Uterus (tissue), 4 donors: ENCODE measurements around the gene CNTFR. TPM values are rescaled to one million over a fixed set of nuclear protein-coding genes. Genes with fewer than 3 reads are reported as not detected.

Source experiments
- DNase-seq, 2 donors: peaks; one replicate each; pipeline ENCODE4 v3.0.0-alpha.2; 2019 to 2020
- H3K27ac ChIP-seq, 2 donors: fragments of 200-600 bp; sonication (generic); 1 replicate in 1 of 2; 2 replicates in 1 of 2; pipeline ENCODE4 v1.5.1; 2016 to 2018
- H3K27me3 ChIP-seq, 2 donors: fragments of 200-600 bp; sonication (generic); one replicate each; pipeline ENCODE4 v1.5.1; 2018 to 2019; ENCODE audit warnings: control low read depth in 1 of 2
- H3K36me3 ChIP-seq, 2 donors: fragments of 200-600 bp; sonication (generic); one replicate each; pipeline ENCODE4 v1.5.1; 2019; ENCODE audit warnings: control low read depth in 1 of 2
- H3K4me1 ChIP-seq, 2 donors: fragments of 200-600 bp; sonication (generic); one replicate each; pipeline ENCODE4 v1.5.1; 2018 to 2019; ENCODE audit warnings: control low read depth in 1 of 2
- H3K4me3 ChIP-seq, 2 donors: fragments of 200-600 bp; sonication (generic); 1 replicate in 1 of 2; 2 replicates in 1 of 2; pipeline ENCODE4 v1.5.1; 2018 to 2019; ENCODE audit warnings: mild to moderate bottlenecking in 1 of 2
- H3K9me3 ChIP-seq, 2 donors: fragments of 200-600 bp; sonication (generic); one replicate each; pipeline ENCODE4 v1.5.1; 2019; ENCODE audit warnings: control low read depth in 1 of 2
- CTCF ChIP-seq, 4 experiments: fragments of 200-600 bp in 2 of 4; fragments of 450-650 bp in 2 of 4; sonication (generic) in 2 of 4; IDR thresholded peaks; one replicate each; pipeline ENCODE4 v1.5.1; 2016 to 2019; ENCODE audit warnings: antibody characterized with exemption in 4 of 4, mild to moderate bottlenecking in 2 of 4, moderate library complexity in 1 of 4
- POLR2A ChIP-seq, 2 donors: fragments of 450-650 bp; IDR thresholded peaks; one replicate each; pipeline ENCODE4 v1.6.1; 2016; ENCODE audit warnings: antibody characterized with exemption in 2 of 2, mild to moderate bottlenecking in 1 of 2, moderate library complexity in 1 of 2
- intact Hi-C: fragments of 100-400 bp; cut with DNase I; formaldehyde crosslinking; loops from one replicate; pipeline ENCODE4 v1.15.1; 2023; ENCODE audit warnings: low total_unique reads
- total RNA-seq, 4 donors: library from RNA; depleted of rRNA in 3 of 4; stranded (reverse); fragments of >200 nt in 3 of 4; gene quantifications; one replicate each; pipeline versions ENCODE4 v1.1.0 to v1.2.4, GENCODE V29; 2014 to 2023
- donor health status: DM: yes; HTN: yes; CAD: no.

Gene CNTFR
- total RNA-seq, 4 donors from 2014 or later: 0.59 to 14.7 (median 6.6) TPM; not detected in 1

DNA sequence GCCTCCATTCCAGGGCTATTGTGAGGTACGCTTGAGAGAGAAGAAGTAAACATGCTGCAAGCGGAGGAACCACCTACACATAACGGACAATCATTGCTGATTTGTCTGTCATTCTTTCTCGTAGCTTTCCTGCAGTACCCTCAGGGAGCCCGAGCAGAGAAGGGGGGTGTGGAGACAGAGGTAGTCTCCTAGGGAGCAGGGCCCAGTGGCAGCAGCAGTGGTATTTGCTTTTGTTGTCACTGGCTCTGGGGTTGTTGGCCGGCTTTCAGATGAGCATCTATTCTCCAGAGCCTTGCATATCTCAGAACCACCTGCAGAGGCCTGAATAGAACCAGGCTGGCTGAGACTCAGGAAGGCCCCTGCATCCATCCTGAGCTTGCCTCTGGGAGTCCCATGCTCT is 86.6 kb downstream of the CNTFR start:
- Histone ChIP-seq H3K27me3 (no peaks in the 10 kb centered on the region), H3K4me1 (no peaks in the 10 kb centered on the region), H3K36me3 (no peaks in the 10 kb centered on the region), H3K9me3 (no peaks in the 10 kb centered on the region), H3K4me3 (no peak overlapping the region), H3K27ac (no peak overlapping the region)
- TF ChIP-seq CTCF (IDR thresholded peaks at IDR 0.05): no peak
- intact Hi-C loops: loop anchor here (5.0 kb wide), 1 partner anchor 101 kb away; no protein-coding TSS in a partner anchor
- DNase-seq: no peak

- Histone ChIP-seq H3K4me3 (no peak overlapping the region), H3K9me3 (no peaks in the 10 kb centered on the region), H3K36me3 (no peaks in the 10 kb centered on the region), H3K27me3 (no peaks in the 10 kb centered on the region), H3K27ac (no peak overlapping the region), H3K4me1 (no peaks in the 10 kb centered on the region)
- DNase-seq: no peak
- intact Hi-C loops: loop anchor here (5.0 kb wide), 1 partner anchor 100 kb away; no protein-coding TSS in a partner anchor
- TF ChIP-seq POLR2A (IDR thresholded peaks at IDR 0.05) (no peak), CTCF (IDR thresholded peaks at IDR 0.05) (no peak)
Observed at GRCh38 chr9:34502471-34502870, 87.1 kb downstream of the CNTFR start.

- H3K9me3 ChIP-seq: no peaks in the 10 kb centered on the region
- no peak overlapping the region for H3K4me3 ChIP-seq
- no peak for TF ChIP-seq POLR2A (IDR thresholded peaks at IDR 0.05)
- no peak for TF ChIP-seq CTCF (IDR thresholded peaks at IDR 0.05)
- H3K36me3 ChIP-seq: no peaks in the 10 kb centered on the region
- H3K27ac ChIP-seq: no peak overlapping the region
- H3K27me3 ChIP-seq: no peaks in the 10 kb centered on the region
- no peaks in the 10 kb centered on the region for H3K4me1 ChIP-seq
- peak; percentile 32 to 45 for DNase-seq
- intact Hi-C loops: loop anchor here (5.0 kb wide), 1 partner anchor 100 kb away; no protein-coding TSS in a partner anchor
Observed at GRCh38 chr9:34501889-34502425, 87.6 kb downstream of the CNTFR start.

Other genes starting within 250 kb of the CNTFR start
- gene MYORG, start 212.8 kb downstream of the CNTFR start, total RNA-seq: 1 to 10 TPM in 3 of 4 donors, under 1 TPM in 1; under 0.01 to 6.6 (median 2.3) TPM
- gene FAM219A, start 131.2 kb downstream of the CNTFR start, total RNA-seq: 10 to 100 TPM in 2 of 4 donors, 1 to 10 TPM in 2; 2.3 to 33.0 (median 14.9) TPM
- gene DNAI1, start 130.9 kb downstream of the CNTFR start, total RNA-seq: 1 to 10 TPM in 1 of 4 donors, under 1 TPM in 1, not detected in 2; 0.95 to 3.8 TPM
- 1 to 10 TPM in 1 of 4 donors, not detected in 3; 2.2 TPM for gene ENHO, start 66.7 kb downstream of the CNTFR start, total RNA-seq
- gene RPP25L, start 22.4 kb upstream of the CNTFR start, total RNA-seq: 10 to 100 TPM; 18.1 to 39.1 (median 26.9) TPM
- gene DCTN3, start 30.8 kb upstream of the CNTFR start, total RNA-seq: 10 to 100 TPM; 27.7 to 98.0 (median 58.6) TPM
- gene ARID3C, start 39.3 kb upstream of the CNTFR start, total RNA-seq: under 1 TPM in 2 of 4 donors, not detected in 2; 0.35 to 0.82 TPM
- gene SIGMAR1, start 48.1 kb upstream of the CNTFR start, total RNA-seq: 10 to 100 TPM; 34.1 to 55.2 (median 51.3) TPM
- gene GALT, start 57.0 kb upstream of the CNTFR start, total RNA-seq: 10 to 100 TPM in 3 of 4 donors, 1 to 10 TPM in 1; 4.4 to 82.9 (median 50.7) TPM
- gene IL11RA, start 62.5 kb upstream of the CNTFR start, total RNA-seq: 100 to 1,000 TPM in 1 of 4 donors, 10 to 100 TPM in 2, 1 to 10 TPM in 1; 3.2 to 153 (median 49.9) TPM
- not detected for gene CCL27, start 72.9 kb upstream of the CNTFR start, total RNA-seq
- 1 to 10 TPM in 1 of 4 donors, under 1 TPM in 1, not detected in 2; 0.55 to 1.3 TPM for gene CCL19, start 101.6 kb upstream of the CNTFR start, total RNA-seq
- 100 to 1,000 TPM in 2 of 4 donors, 10 to 100 TPM in 1, 1 to 10 TPM in 1; 7.6 to 248 (median 87.1) TPM for gene CCL21, start 120.4 kb upstream of the CNTFR start, total RNA-seq